ENCODE results near the gene PLEKHJ1. TPM values are rescaled to one million over a fixed set of nuclear protein-coding genes. Genes with fewer than 3 reads are reported as not detected.
"Not testable (repeated sequence)": the region's sequence is repeated elsewhere in the genome, so short reads cannot be mapped to it uniquely, and the experiment has no call there.

PLEKHJ1 gene
- total and polyA plus RNA-seq, 5 donors from 2014 or later = 50.3 to 121 (median 100) TPM

- not testable (repeated sequence) for DNase-seq; H3K4me3 Mint-ChIP-seq; H3K4me3 ChIP-seq (ENCODE audit: low read depth, low read length); H3K9me3 ChIP-seq (ENCODE audit: control insufficient read depth in 2 of 2, low read length in 2 of 2); ATAC-seq (ENCODE audit: low read depth in 2 of 2); H3K27ac Mint-ChIP-seq; H3K27me3 ChIP-seq (ENCODE audit: control insufficient read depth, insufficient read depth, low read length); H3K27me3 Mint-ChIP-seq; H3K9me3 Mint-ChIP-seq; H3K27ac ChIP-seq (ENCODE audit: insufficient read depth, low read length, poor library complexity, severe bottlenecking); H3K4me1 ChIP-seq (ENCODE audit: control insufficient read depth, insufficient read depth, low read length, poor library complexity, severe bottlenecking); H3K36me3 ChIP-seq (ENCODE audit: control insufficient read depth, insufficient read depth, low read length)
- H3K4me1 Mint-ChIP-seq = peaks cover 0 to 10% (median 0%) of the 10 kb centered on the region in 4 donors
- H3K36me3 Mint-ChIP-seq = peaks cover 10% of the 10 kb centered on the region
Observed at GRCh38 chr19:2200624-2201294, 35.4 kb downstream of the PLEKHJ1 start.

GRCh38 chr19:2199861-2200623 lies 36.1 kb downstream of the PLEKHJ1 start:
- no peaks in the 10 kb centered on the region for H3K9me3 ChIP-seq (ENCODE audit: control insufficient read depth in 2 of 2, low read length in 2 of 2)
- no peak overlapping the region for H3K4me3 ChIP-seq (ENCODE audit: low read depth, low read length)
- DNase-seq (no peak), ATAC-seq (ENCODE audit: low read depth in 2 of 2) (no peak)
- no peak overlapping the region for H3K27ac ChIP-seq (ENCODE audit: insufficient read depth, low read length, poor library complexity, severe bottlenecking)
- H3K9me3 Mint-ChIP-seq = no peaks in the 10 kb centered on the region
- no peak overlapping the region for H3K4me3 Mint-ChIP-seq
- peaks cover 0 to 9% (median 0%) of the 10 kb centered on the region in 4 donors for H3K4me1 Mint-ChIP-seq
- peaks cover 6% of the 10 kb centered on the region for H3K36me3 Mint-ChIP-seq
- no peaks in the 10 kb centered on the region for H3K27me3 Mint-ChIP-seq
- H3K4me1 ChIP-seq (ENCODE audit: control insufficient read depth, insufficient read depth, low read length, poor library complexity, severe bottlenecking) = no peaks in the 10 kb centered on the region
- H3K27me3 ChIP-seq (ENCODE audit: control insufficient read depth, insufficient read depth, low read length) = no peaks in the 10 kb centered on the region
- H3K27ac Mint-ChIP-seq = peak overlapping the region in 1 of 3 donors; percentile 43
- H3K36me3 ChIP-seq (ENCODE audit: control insufficient read depth, insufficient read depth, low read length) = peaks cover 7% of the 10 kb centered on the region

DNA sequence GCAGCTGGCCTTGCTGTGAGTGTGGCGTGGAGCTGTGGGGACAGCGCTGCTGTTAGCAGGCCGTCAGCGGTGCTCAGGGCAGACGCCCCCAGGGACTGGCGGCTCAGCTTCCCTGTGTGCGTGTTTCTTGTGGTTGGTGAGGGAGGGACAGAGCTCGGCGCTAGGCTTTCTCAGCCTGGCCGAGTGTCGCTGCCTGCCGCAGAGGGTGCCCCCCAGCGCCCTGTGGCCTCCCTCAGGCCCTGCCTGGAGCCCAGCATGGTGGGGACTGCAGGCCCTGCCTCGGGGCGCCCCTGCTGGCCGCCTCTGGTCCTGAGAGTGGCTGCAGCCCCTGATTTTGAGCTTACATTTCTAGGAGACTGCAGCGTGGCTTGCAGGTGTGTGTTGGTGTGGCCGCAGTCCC lies 36.9 kb downstream of the PLEKHJ1 start:
- Mint-ChIP-seq H3K4me1 (peaks cover 0 to 9% (median 0%) of the 10 kb centered on the region in 4 donors), H3K36me3 (peaks cover 5% of the 10 kb centered on the region), H3K27me3 (no peaks in the 10 kb centered on the region), H3K27ac (no peak overlapping the region), H3K4me3 (no peak overlapping the region), H3K9me3 (no peaks in the 10 kb centered on the region)
- Histone ChIP-seq H3K4me3 (ENCODE audit: low read depth, low read length) (no peak overlapping the region), H3K27ac (ENCODE audit: insufficient read depth, low read length, poor library complexity, severe bottlenecking) (no peak overlapping the region), H3K27me3 (ENCODE audit: control insufficient read depth, insufficient read depth, low read length) (no peaks in the 10 kb centered on the region), H3K4me1 (ENCODE audit: control insufficient read depth, insufficient read depth, low read length, poor library complexity, severe bottlenecking) (no peaks in the 10 kb centered on the region), H3K9me3 (ENCODE audit: control insufficient read depth in 2 of 2, low read length in 2 of 2) (no peaks in the 10 kb centered on the region), H3K36me3 (ENCODE audit: control insufficient read depth, insufficient read depth, low read length) (peaks cover 3% of the 10 kb centered on the region)
- no peak for ATAC-seq (ENCODE audit: low read depth in 2 of 2)
- no peak for DNase-seq

DNA sequence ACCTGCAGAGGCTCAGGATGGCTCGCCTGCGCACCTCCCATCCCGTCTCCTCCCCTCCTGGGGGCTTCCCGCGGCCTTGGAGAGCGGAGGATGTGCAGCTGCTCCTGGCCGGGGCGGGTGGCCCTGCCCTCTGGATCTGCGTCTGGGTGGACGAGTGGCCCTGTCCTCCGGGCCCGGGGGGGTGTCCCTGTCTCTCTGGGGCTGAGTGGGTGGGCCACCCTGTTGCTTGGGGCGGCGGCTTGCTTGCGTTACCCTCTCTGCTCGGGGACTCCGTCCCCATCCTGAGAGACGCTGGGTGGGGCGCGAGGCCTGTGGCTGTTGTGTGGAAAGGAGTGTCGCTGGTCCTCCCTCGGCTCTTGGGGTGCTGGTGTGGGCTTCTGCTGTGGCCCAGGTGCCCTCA lies 37.8 kb downstream of the PLEKHJ1 start:
- Mint-ChIP-seq H3K27me3 (no peaks in the 10 kb centered on the region), H3K4me3 (no peak overlapping the region), H3K4me1 (peaks cover 0 to 8% (median 0%) of the 10 kb centered on the region in 4 donors), H3K36me3 (peaks cover 4% of the 10 kb centered on the region), H3K27ac (no peak overlapping the region), H3K9me3 (no peaks in the 10 kb centered on the region)
- no peaks in the 10 kb centered on the region for H3K4me1 ChIP-seq (ENCODE audit: control insufficient read depth, insufficient read depth, low read length, poor library complexity, severe bottlenecking)
- peaks cover 5% of the 10 kb centered on the region for H3K36me3 ChIP-seq (ENCODE audit: control insufficient read depth, insufficient read depth, low read length)
- DNase-seq (no peak), ATAC-seq (ENCODE audit: low read depth in 2 of 2) (no peak)
- no peaks in the 10 kb centered on the region for H3K27me3 ChIP-seq (ENCODE audit: control insufficient read depth, insufficient read depth, low read length)
- H3K4me3 ChIP-seq (ENCODE audit: low read depth, low read length) = no peak overlapping the region
- no peak overlapping the region for H3K27ac ChIP-seq (ENCODE audit: insufficient read depth, low read length, poor library complexity, severe bottlenecking)
- H3K9me3 ChIP-seq (ENCODE audit: control insufficient read depth in 2 of 2, low read length in 2 of 2) = no peaks in the 10 kb centered on the region

DNA sequence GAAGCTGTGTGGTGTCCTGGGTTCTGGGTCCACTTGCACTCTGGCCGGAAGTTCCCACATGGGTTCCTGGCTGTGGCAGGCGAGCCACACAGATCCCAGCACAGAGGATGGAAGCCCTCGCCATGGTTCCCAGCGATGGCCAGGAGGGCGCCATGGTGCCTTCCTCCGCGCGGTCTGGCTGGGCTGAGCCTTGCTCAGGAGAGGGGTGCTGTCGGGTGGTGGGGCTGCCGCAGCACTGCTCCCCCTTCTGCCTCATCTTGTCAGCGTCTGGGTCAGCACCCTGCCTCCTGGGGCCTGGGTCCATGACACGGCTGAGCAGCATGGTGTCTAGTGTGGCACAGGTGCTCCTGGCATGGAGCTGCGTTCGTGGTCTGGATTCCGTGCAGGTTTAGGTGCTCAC lies 38.9 kb downstream of the PLEKHJ1 start:
- DNase-seq = no peak
- Histone ChIP-seq H3K27ac (ENCODE audit: insufficient read depth, low read length, poor library complexity, severe bottlenecking) (no peak overlapping the region), H3K4me1 (ENCODE audit: control insufficient read depth, insufficient read depth, low read length, poor library complexity, severe bottlenecking) (no peaks in the 10 kb centered on the region), H3K36me3 (ENCODE audit: control insufficient read depth, insufficient read depth, low read length) (peaks cover 8% of the 10 kb centered on the region), H3K4me3 (ENCODE audit: low read depth, low read length) (no peak overlapping the region), H3K27me3 (ENCODE audit: control insufficient read depth, insufficient read depth, low read length) (no peaks in the 10 kb centered on the region), H3K9me3 (ENCODE audit: control insufficient read depth in 2 of 2, low read length in 2 of 2) (no peaks in the 10 kb centered on the region)
- no peak for ATAC-seq (ENCODE audit: low read depth in 2 of 2)
- H3K4me1 Mint-ChIP-seq = peaks cover 0 to 10% (median 0%) of the 10 kb centered on the region in 4 donors
- no peak overlapping the region for H3K4me3 Mint-ChIP-seq
- no peak overlapping the region for H3K27ac Mint-ChIP-seq
- no peaks in the 10 kb centered on the region for H3K9me3 Mint-ChIP-seq
- H3K27me3 Mint-ChIP-seq = no peaks in the 10 kb centered on the region
- H3K36me3 Mint-ChIP-seq = peaks cover 8% of the 10 kb centered on the region

DNA sequence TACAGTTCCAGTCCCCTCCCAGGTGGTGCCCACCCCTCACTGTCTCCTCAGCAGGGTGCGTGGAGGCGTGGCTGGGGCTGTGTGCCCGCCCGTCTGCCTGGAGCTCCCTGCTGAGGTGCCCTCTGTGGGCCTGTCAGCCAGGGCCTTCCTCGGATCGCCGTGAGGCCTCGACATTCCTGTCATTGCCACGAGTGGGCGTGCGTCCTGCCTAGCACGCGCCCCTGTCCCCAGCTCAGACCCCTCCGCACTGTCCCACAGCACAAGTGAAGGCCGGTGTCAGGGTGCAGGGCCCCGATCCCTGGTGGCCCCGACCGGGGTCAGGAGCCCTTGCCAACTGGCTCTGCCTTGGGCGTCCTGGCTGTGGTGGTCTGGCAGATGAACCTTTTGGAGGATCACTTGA lies 40.2 kb downstream of the PLEKHJ1 start:
- no peak for DNase-seq
- no peak overlapping the region for H3K4me3 Mint-ChIP-seq
- no peaks in the 10 kb centered on the region for H3K9me3 ChIP-seq (ENCODE audit: control insufficient read depth in 2 of 2, low read length in 2 of 2)

GRCh38 chr19:2195361-2195760 lies 40.8 kb downstream of the PLEKHJ1 start:
- H3K4me1 ChIP-seq (ENCODE audit: control insufficient read depth, insufficient read depth, low read length, poor library complexity, severe bottlenecking) = no peaks in the 10 kb centered on the region
- no peaks in the 10 kb centered on the region for H3K9me3 Mint-ChIP-seq
- no peak overlapping the region for H3K27ac ChIP-seq (ENCODE audit: insufficient read depth, low read length, poor library complexity, severe bottlenecking)
- H3K27me3 Mint-ChIP-seq = no peaks in the 10 kb centered on the region
- no peaks in the 10 kb centered on the region for H3K9me3 ChIP-seq (ENCODE audit: control insufficient read depth in 2 of 2, low read length in 2 of 2)
- no peak for DNase-seq
- peaks cover 11% of the 10 kb centered on the region for H3K36me3 Mint-ChIP-seq
- peaks cover 0 to 10% (median 0%) of the 10 kb centered on the region in 4 donors for H3K4me1 Mint-ChIP-seq
- H3K4me3 ChIP-seq (ENCODE audit: low read depth, low read length) = no peak overlapping the region
- no peaks in the 10 kb centered on the region for H3K27me3 ChIP-seq (ENCODE audit: control insufficient read depth, insufficient read depth, low read length)
- H3K4me3 Mint-ChIP-seq = no peak overlapping the region
- no peak for ATAC-seq (ENCODE audit: low read depth in 2 of 2)
- peak overlapping the region in 1 of 3 donors; percentile 66 for H3K27ac Mint-ChIP-seq
- H3K36me3 ChIP-seq (ENCODE audit: control insufficient read depth, insufficient read depth, low read length) = peaks cover 19% of the 10 kb centered on the region

More for the DNA sequence above, 40.2 kb downstream of the PLEKHJ1 start:
- H3K36me3 ChIP-seq (ENCODE audit: control insufficient read depth, insufficient read depth, low read length) = peaks cover 16% of the 10 kb centered on the region
- H3K9me3 Mint-ChIP-seq = no peaks in the 10 kb centered on the region
- no peak for ATAC-seq (ENCODE audit: low read depth in 2 of 2)
- no peaks in the 10 kb centered on the region for H3K4me1 ChIP-seq (ENCODE audit: control insufficient read depth, insufficient read depth, low read length, poor library complexity, severe bottlenecking)
- no peak overlapping the region for H3K27ac ChIP-seq (ENCODE audit: insufficient read depth, low read length, poor library complexity, severe bottlenecking)
- no peaks in the 10 kb centered on the region for H3K27me3 Mint-ChIP-seq
- H3K4me1 Mint-ChIP-seq = peaks cover 0 to 10% (median 0%) of the 10 kb centered on the region in 4 donors
- H3K27me3 ChIP-seq (ENCODE audit: control insufficient read depth, insufficient read depth, low read length) = no peaks in the 10 kb centered on the region
- H3K36me3 Mint-ChIP-seq = peaks cover 10% of the 10 kb centered on the region
- H3K4me3 ChIP-seq (ENCODE audit: low read depth, low read length) = no peak overlapping the region
- no peak overlapping the region for H3K27ac Mint-ChIP-seq

Measured in CD4-positive, CD25-positive, alpha-beta regulatory T cell (primary cell).